Measurements from ENCODE around the gene ANAPC16.

- TF ChIP-seq POLR2A (IDR thresholded peaks at IDR 0.05; ENCODE audit: low read depth, low read length) = no peak
- TF ChIP-seq POLR2AphosphoS5 (IDR thresholded peaks at IDR 0.05; ENCODE audit: low read depth, low read length) = no peak
- no peak for TF ChIP-seq TAF1 (IDR thresholded peaks at IDR 0.05; ENCODE audit: borderline replicate concordance, low read depth, low read length)
These were observed 67.3 kb downstream of the ANAPC16 start for GRCh38 chr10:72283131-72283530.
